IPS-18a (cell line): Measurements from ENCODE around the gene EML1.

Experiments
- H3K27ac ChIP-seq: one replicate; pipeline ENCODE4 v1.5.1; 2013; ENCODE audit warnings: low read length
- H3K27me3 ChIP-seq: one replicate; pipeline ENCODE4 v1.6.1; 2013; ENCODE audit warnings: mild to moderate bottlenecking, low read length; ENCODE audit not compliant: control insufficient read depth, insufficient read depth
- H3K36me3 ChIP-seq: one replicate; pipeline ENCODE4 v1.6.1; 2013; ENCODE audit warnings: low read depth, low read length; ENCODE audit not compliant: control insufficient read depth
- H3K4me1 ChIP-seq: one replicate; pipeline ENCODE4 v1.6.1; 2013; ENCODE audit warnings: low read depth, low read length; ENCODE audit not compliant: control insufficient read depth
- H3K4me3 ChIP-seq: one replicate; pipeline ENCODE4 v1.5.1; 2013; ENCODE audit warnings: low read length
- H3K9ac ChIP-seq: one replicate; pipeline ENCODE4 v1.6.1; 2013; ENCODE audit warnings: mild to moderate bottlenecking, low read length, moderate library complexity
- H3K9me3 ChIP-seq: one replicate; pipeline ENCODE4 v1.6.1; 2013; ENCODE audit warnings: low read depth, low read length; ENCODE audit not compliant: control insufficient read depth

Gene EML1

GRCh38 chr14:99884834-99885648 lies 91.8 kb downstream of the EML1 start:
- H3K27ac ChIP-seq, result no peak overlapping the region
- H3K9ac ChIP-seq, result no peak overlapping the region
- peaks cover 34% of the 10 kb centered on the region for H3K4me1 ChIP-seq
- H3K36me3 ChIP-seq, result no peaks in the 10 kb centered on the region
- no peak overlapping the region for H3K4me3 ChIP-seq
- no peaks in the 10 kb centered on the region for H3K27me3 ChIP-seq
- H3K9me3 ChIP-seq, result no peaks in the 10 kb centered on the region

- Histone ChIP-seq H3K27me3 (no peaks in the 10 kb centered on the region), H3K9me3 (no peaks in the 10 kb centered on the region), H3K4me3 (no peak overlapping the region), H3K9ac (no peak overlapping the region), H3K27ac (no peak overlapping the region), H3K4me1 (peaks cover 40% of the 10 kb centered on the region), H3K36me3 (no peaks in the 10 kb centered on the region)
Observed at GRCh38 chr14:99885649-99885958, 92.4 kb downstream of the EML1 start.

- Histone ChIP-seq H3K4me3 (no peak overlapping the region), H3K9ac (no peak overlapping the region), H3K27ac (no peak overlapping the region), H3K9me3 (no peaks in the 10 kb centered on the region), H3K4me1 (peaks cover 50% of the 10 kb centered on the region), H3K36me3 (no peaks in the 10 kb centered on the region), H3K27me3 (no peaks in the 10 kb centered on the region)
Observed at GRCh38 chr14:99887407-99887806, 94.2 kb downstream of the EML1 start.

GRCh38 chr14:99888149-99888548 lies 94.9 kb downstream of the EML1 start:
- Histone ChIP-seq H3K9ac (no peak overlapping the region), H3K36me3 (no peaks in the 10 kb centered on the region), H3K4me1 (peaks cover 50% of the 10 kb centered on the region), H3K4me3 (no peak overlapping the region), H3K9me3 (no peaks in the 10 kb centered on the region), H3K27me3 (no peaks in the 10 kb centered on the region), H3K27ac (no peak overlapping the region)

GRCh38 chr14:99889268-99889667 lies 96.1 kb downstream of the EML1 start:
- H3K27me3 ChIP-seq, result no peaks in the 10 kb centered on the region
- H3K9me3 ChIP-seq, result no peaks in the 10 kb centered on the region
- peak overlapping the region; percentile 4 for H3K9ac ChIP-seq
- H3K36me3 ChIP-seq, result no peaks in the 10 kb centered on the region
- H3K27ac ChIP-seq, result no peak overlapping the region
- H3K4me1 ChIP-seq, result peaks cover 47% of the 10 kb centered on the region
- peak overlapping the region; percentile 4 for H3K4me3 ChIP-seq

- Histone ChIP-seq H3K9me3 (no peaks in the 10 kb centered on the region), H3K36me3 (no peaks in the 10 kb centered on the region), H3K27ac (no peak overlapping the region), H3K9ac (no peak overlapping the region), H3K4me1 (peaks cover 46% of the 10 kb centered on the region), H3K4me3 (no peak overlapping the region), H3K27me3 (no peaks in the 10 kb centered on the region)
Observed at GRCh38 chr14:99891266-99891665, 98.1 kb downstream of the EML1 start.

GRCh38 chr14:99891900-99892299 lies 98.7 kb downstream of the EML1 start:
- Histone ChIP-seq H3K9ac (no peak overlapping the region), H3K27me3 (no peaks in the 10 kb centered on the region), H3K27ac (no peak overlapping the region), H3K4me3 (no peak overlapping the region), H3K36me3 (no peaks in the 10 kb centered on the region), H3K9me3 (no peaks in the 10 kb centered on the region), H3K4me1 (peaks cover 46% of the 10 kb centered on the region)

GRCh38 chr14:99892406-99892805 lies 99.2 kb downstream of the EML1 start:
- Histone ChIP-seq H3K4me3 (no peak overlapping the region), H3K36me3 (no peaks in the 10 kb centered on the region), H3K4me1 (peaks cover 46% of the 10 kb centered on the region), H3K27ac (no peak overlapping the region), H3K9ac (no peak overlapping the region), H3K9me3 (no peaks in the 10 kb centered on the region), H3K27me3 (no peaks in the 10 kb centered on the region)

- H3K9ac ChIP-seq, result no peak overlapping the region
- peaks cover 14% of the 10 kb centered on the region for H3K4me1 ChIP-seq
- no peaks in the 10 kb centered on the region for H3K27me3 ChIP-seq
- H3K27ac ChIP-seq, result no peak overlapping the region
- no peak overlapping the region for H3K4me3 ChIP-seq
- H3K36me3 ChIP-seq, result no peaks in the 10 kb centered on the region
- no peaks in the 10 kb centered on the region for H3K9me3 ChIP-seq
Observed at GRCh38 chr14:99896361-99896760, 103.1 kb downstream of the EML1 start.

GRCh38 chr14:99899578-99900178 lies 106.5 kb downstream of the EML1 start:
- Histone ChIP-seq H3K27me3 (no peaks in the 10 kb centered on the region), H3K4me1 (peaks cover 3% of the 10 kb centered on the region), H3K9ac (no peak overlapping the region), H3K36me3 (peaks cover 15% of the 10 kb centered on the region), H3K27ac (no peak overlapping the region), H3K9me3 (peaks cover 8% of the 10 kb centered on the region), H3K4me3 (no peak overlapping the region)

GRCh38 chr14:99902925-99903324 lies 109.7 kb downstream of the EML1 start:
- H3K27me3 ChIP-seq, result no peaks in the 10 kb centered on the region
- H3K9me3 ChIP-seq, result peaks cover 8% of the 10 kb centered on the region
- H3K36me3 ChIP-seq, result peaks cover 15% of the 10 kb centered on the region
- no peak overlapping the region for H3K9ac ChIP-seq
- H3K27ac ChIP-seq, result no peak overlapping the region
- no peak overlapping the region for H3K4me3 ChIP-seq
- H3K4me1 ChIP-seq, result no peaks in the 10 kb centered on the region

- no peaks in the 10 kb centered on the region for H3K4me1 ChIP-seq
- H3K4me3 ChIP-seq, result no peak overlapping the region
- peaks cover 8% of the 10 kb centered on the region for H3K9me3 ChIP-seq
- H3K36me3 ChIP-seq, result peaks cover 15% of the 10 kb centered on the region
- no peak overlapping the region for H3K27ac ChIP-seq
- no peak overlapping the region for H3K9ac ChIP-seq
- H3K27me3 ChIP-seq, result no peaks in the 10 kb centered on the region
Observed at GRCh38 chr14:99904506-99904905, 111.3 kb downstream of the EML1 start.
